C4-2B (cell line): ENCODE measurements around the gene CLTC.

ENCODE experiments used
- ZFX ChIP-seq: fragments of 450-650 bp; IDR thresholded peaks from 2 replicates; pipeline ENCODE4 v1.6.1; 2017
- TF ChIP-seq, protein P1 (sequence below): fragments of 450-650 bp; conservative IDR thresholded peaks from 2 replicates; pipeline ENCODE4 v1.5.1; 2017; ENCODE audit warnings: mild to moderate bottlenecking

DNA sequence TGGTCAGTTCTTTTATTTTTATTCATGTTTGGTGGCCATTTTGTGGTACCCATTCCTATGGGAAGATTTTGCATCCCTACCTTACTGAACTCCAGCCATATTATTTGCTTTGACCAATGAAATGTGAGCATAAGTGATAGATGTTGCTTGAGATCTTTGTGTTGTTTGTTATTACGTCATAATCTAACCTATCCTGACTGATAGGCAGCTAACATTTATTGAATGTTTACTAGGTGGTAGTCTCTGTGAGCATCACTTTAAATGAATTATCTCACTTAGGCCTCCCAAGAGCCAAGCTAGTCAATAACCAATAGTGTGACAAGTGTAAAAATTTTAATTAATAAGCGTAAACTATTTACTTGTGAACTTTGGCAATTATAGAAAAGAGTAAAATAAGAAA is 125.3 kb downstream of the CLTC start:
- TF ChIP-seq, protein P1, sequence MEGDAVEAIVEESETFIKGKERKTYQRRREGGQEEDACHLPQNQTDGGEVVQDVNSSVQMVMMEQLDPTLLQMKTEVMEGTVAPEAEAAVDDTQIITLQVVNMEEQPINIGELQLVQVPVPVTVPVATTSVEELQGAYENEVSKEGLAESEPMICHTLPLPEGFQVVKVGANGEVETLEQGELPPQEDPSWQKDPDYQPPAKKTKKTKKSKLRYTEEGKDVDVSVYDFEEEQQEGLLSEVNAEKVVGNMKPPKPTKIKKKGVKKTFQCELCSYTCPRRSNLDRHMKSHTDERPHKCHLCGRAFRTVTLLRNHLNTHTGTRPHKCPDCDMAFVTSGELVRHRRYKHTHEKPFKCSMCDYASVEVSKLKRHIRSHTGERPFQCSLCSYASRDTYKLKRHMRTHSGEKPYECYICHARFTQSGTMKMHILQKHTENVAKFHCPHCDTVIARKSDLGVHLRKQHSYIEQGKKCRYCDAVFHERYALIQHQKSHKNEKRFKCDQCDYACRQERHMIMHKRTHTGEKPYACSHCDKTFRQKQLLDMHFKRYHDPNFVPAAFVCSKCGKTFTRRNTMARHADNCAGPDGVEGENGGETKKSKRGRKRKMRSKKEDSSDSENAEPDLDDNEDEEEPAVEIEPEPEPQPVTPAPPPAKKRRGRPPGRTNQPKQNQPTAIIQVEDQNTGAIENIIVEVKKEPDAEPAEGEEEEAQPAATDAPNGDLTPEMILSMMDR = no peak
- no peak for TF ChIP-seq ZFX
